ENCODE results near the gene FBXO31.

FBXO31 gene

DNA sequence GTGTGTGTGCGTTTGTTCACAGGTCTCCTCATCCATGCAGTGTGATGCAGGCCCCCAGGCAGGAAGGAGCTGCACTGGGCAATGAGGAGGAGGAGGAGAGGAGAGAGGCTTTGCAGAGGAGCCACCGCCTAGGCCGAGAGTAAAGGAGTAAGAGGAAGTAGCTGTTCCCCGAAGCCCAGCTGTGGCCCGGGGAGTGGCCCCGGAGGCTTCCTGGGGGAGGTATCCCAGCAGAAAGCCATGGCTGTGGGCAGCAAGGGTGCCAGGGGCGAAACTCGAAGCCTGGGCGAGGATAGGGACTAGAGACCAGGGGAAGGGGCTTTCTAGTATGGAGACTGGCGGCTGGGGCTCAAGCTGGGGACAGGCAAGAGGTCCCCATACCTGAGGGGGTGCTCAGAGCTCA lies 78.6 kb downstream of the FBXO31 start:
- Histone ChIP-seq H3K4me1 (no peaks in the 10 kb centered on the region), H3K4me2 (ENCODE audit: low read length) (no peak overlapping the region), H3K36me3 (ENCODE audit: control insufficient read depth, insufficient read depth, low read length) (no peaks in the 10 kb centered on the region), H3K79me2 (no peaks in the 10 kb centered on the region), H2AFZ (no peak overlapping the region), H3K27me3 (ENCODE audit: control insufficient read depth, insufficient read depth, low read length) (no peaks in the 10 kb centered on the region), H3K4me3 (ENCODE audit: low read depth, low read length) (no peak overlapping the region), H3K9me3 (ENCODE audit: control insufficient read depth, low read length) (no peaks in the 10 kb centered on the region), H3K9ac (no peak overlapping the region), H3K27ac (no peak overlapping the region)
- TF ChIP-seq, protein P1, sequence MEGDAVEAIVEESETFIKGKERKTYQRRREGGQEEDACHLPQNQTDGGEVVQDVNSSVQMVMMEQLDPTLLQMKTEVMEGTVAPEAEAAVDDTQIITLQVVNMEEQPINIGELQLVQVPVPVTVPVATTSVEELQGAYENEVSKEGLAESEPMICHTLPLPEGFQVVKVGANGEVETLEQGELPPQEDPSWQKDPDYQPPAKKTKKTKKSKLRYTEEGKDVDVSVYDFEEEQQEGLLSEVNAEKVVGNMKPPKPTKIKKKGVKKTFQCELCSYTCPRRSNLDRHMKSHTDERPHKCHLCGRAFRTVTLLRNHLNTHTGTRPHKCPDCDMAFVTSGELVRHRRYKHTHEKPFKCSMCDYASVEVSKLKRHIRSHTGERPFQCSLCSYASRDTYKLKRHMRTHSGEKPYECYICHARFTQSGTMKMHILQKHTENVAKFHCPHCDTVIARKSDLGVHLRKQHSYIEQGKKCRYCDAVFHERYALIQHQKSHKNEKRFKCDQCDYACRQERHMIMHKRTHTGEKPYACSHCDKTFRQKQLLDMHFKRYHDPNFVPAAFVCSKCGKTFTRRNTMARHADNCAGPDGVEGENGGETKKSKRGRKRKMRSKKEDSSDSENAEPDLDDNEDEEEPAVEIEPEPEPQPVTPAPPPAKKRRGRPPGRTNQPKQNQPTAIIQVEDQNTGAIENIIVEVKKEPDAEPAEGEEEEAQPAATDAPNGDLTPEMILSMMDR (IDR thresholded peaks at IDR 0.05) = no peak

DNA sequence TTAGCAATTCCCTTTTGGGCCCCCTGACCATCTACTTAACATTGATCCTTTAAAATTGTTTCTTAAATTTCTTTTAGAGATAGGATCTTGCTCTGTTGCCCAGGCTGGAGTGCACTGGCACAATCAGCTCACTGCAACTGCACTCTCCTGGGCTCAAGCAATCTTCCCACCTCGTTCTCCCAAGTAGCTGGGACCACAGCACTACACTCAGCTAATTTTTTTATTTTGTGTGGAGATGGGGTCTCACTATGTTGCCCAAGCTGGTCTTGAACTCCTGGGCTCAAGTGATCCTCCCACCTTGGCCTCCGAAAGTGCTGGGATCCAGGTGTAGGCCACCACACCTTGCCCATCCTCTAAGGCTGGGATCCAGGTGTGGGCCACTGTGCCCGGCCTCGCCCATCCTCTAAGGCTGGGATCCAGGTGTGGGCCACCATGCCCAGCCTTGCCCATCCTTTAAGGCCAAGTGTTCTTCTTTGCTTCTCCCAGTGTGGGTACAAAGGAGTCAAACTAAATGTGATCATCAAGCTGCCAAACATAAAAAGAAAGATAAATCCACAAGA lies 79.5 kb downstream of the FBXO31 start:
- Histone ChIP-seq H3K9me3 (ENCODE audit: control insufficient read depth, low read length) (no peaks in the 10 kb centered on the region), H3K79me2 (no peaks in the 10 kb centered on the region), H3K27ac (no peak overlapping the region), H2AFZ (no peak overlapping the region), H3K4me1 (no peaks in the 10 kb centered on the region), H3K36me3 (ENCODE audit: control insufficient read depth, insufficient read depth, low read length) (no peaks in the 10 kb centered on the region), H3K27me3 (ENCODE audit: control insufficient read depth, insufficient read depth, low read length) (no peaks in the 10 kb centered on the region), H3K4me3 (ENCODE audit: low read depth, low read length) (no peak overlapping the region), H3K9ac (no peak overlapping the region), H3K4me2 (ENCODE audit: low read length) (no peak overlapping the region)
- TF ChIP-seq, protein P1 (IDR thresholded peaks at IDR 0.05) = no peak

DNA sequence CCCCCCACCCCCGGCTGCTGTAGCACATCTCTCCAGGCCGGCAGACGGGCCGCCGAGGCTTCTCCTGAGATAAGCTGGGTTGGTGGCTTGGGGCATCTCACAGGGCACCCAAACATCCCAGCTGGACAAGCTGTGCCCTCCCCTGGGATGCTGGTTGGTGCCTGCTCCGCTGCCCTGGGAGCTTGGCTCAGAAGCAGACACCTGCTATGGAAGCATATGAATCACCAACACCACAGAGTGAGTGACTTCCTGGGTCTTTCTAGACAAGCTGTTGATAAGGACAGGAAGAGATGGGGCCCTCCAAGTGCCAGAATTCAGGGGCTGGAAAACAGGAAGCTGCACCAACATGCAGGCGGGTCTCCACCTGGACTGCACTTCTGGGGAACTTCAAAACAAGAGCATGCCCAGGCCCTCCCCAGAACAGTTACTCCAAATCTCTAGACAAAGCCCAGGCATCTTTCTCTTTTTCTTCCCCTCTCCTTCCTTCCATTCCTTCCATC lies 80.1 kb downstream of the FBXO31 start:
- H3K9ac ChIP-seq = no peak overlapping the region
- no peak overlapping the region for H3K4me2 ChIP-seq (ENCODE audit: low read length)
- no peaks in the 10 kb centered on the region for H3K27me3 ChIP-seq (ENCODE audit: control insufficient read depth, insufficient read depth, low read length)
- H3K4me1 ChIP-seq = no peaks in the 10 kb centered on the region
- no peaks in the 10 kb centered on the region for H3K36me3 ChIP-seq (ENCODE audit: control insufficient read depth, insufficient read depth, low read length)
- TF ChIP-seq, protein P1 (IDR thresholded peaks at IDR 0.05) = no peak
- no peak overlapping the region for H3K27ac ChIP-seq
- no peak overlapping the region for H2AFZ ChIP-seq
- no peak overlapping the region for H3K4me3 ChIP-seq (ENCODE audit: low read depth, low read length)
- no peaks in the 10 kb centered on the region for H3K79me2 ChIP-seq
- no peaks in the 10 kb centered on the region for H3K9me3 ChIP-seq (ENCODE audit: control insufficient read depth, low read length)

DNA sequence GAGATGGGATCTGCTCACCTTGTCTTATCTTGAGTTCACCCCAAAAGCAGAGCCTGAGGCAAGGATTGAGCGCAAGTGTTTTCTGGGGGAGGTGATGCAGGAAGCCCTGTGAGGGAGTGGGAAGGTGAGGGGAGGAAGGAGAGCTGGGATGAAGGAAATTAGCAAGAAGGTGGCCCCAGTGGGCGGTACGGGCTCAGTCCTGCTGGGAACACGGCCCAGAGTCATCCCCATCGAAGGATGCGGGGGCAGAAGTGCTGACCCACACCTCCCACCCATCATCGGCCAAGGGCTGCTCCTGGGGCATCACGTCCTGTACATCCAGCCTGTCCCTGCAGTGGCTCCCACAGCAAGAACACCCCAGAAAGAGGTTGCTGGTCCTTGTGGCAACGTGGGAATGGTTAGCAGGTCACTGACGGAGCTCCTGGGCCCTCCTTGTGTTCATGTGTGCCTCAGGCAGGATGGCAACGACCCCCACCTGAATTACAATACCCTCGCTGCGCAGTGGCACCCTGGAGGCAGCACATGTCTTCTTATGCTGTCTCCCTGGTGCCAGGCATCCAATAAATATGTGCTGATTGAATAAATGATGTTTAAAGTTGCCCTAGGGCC lies 84.6 kb downstream of the FBXO31 start:
- Histone ChIP-seq H2AFZ (no peak overlapping the region), H3K9ac (no peak overlapping the region), H3K9me3 (ENCODE audit: control insufficient read depth, low read length) (no peaks in the 10 kb centered on the region), H3K79me2 (no peaks in the 10 kb centered on the region), H3K36me3 (ENCODE audit: control insufficient read depth, insufficient read depth, low read length) (no peaks in the 10 kb centered on the region), H3K4me3 (ENCODE audit: low read depth, low read length) (no peak overlapping the region), H3K4me2 (ENCODE audit: low read length) (no peak overlapping the region), H3K27me3 (ENCODE audit: control insufficient read depth, insufficient read depth, low read length) (no peaks in the 10 kb centered on the region), H3K27ac (no peak overlapping the region), H3K4me1 (no peaks in the 10 kb centered on the region)
- TF ChIP-seq, protein P1 (IDR thresholded peaks at IDR 0.05) = no peak
